GM12878 (cell line): Measurements from ENCODE around the gene CLDN24. TPM values are rescaled to one million over a fixed set of nuclear protein-coding genes. Genes with fewer than 3 reads are reported as not detected.

Experiments used
- ATAC-seq: fragments of 200-7000 bp; cut with Tn5 transposase; 3 replicates; pipeline ENCODE4 v1.9.1; 2020; ENCODE audit warnings: mild to moderate bottlenecking, moderate library complexity
- BruUV-seq: library from RNA; stranded (reverse); fragments of 400-500 nt; replicated peaks from 2 replicates; lab custom pipeline; 2021; lab: Mats Ljungman, UMichigan
- CTCF ChIA-PET: fragments of 300-600 bp; sonication (Branson Sonifier 250); formaldehyde crosslinking; extraction: SDS; loops from one replicate; lab custom pipeline; 2021; ENCODE audit warnings: inconsistent platforms; lab: Yijun Ruan, JAX
- POLR2A ChIA-PET: fragments of 350-600 bp; formaldehyde crosslinking; extraction: SDS; loops from one replicate; lab custom pipeline; 2021; ENCODE audit warnings: inconsistent platforms; lab: Charles Lee
- RAD21 ChIA-PET: fragments of 300-600 bp; sonication (Branson Sonifier 250); formaldehyde crosslinking; loops from one replicate; lab custom pipeline; 2023; ENCODE audit warnings: antibody characterized with exemption; ENCODE audit not compliant: unreplicated experiment; lab: Charles Lee
- SMC1A ChIA-PET: fragments of 300-600 bp; sonication (Branson Sonifier 250); formaldehyde crosslinking; loops from one replicate; lab custom pipeline; 2023; ENCODE audit not compliant: unreplicated experiment, uncharacterized antibody; lab: Charles Lee
- DNase-seq: peaks from one replicate; pipeline ENCODE4 v3.0.0-alpha.2; 2011; ENCODE audit warnings: low read depth, low spot score
- FAIRE-seq: peaks from 3 replicates; lab custom pipeline; 2011; peaks lifted over from hg19 to GRCh38; lab: Jason Lieb, UNC
- H2AFZ ChIP-seq: 2 replicates; pipeline ENCODE4 v1.6.0; 2011; ENCODE audit warnings: low read depth, low read length, control low read depth; ENCODE audit not compliant: control insufficient read depth
- H3K27ac ChIP-seq: 2 replicates; pipeline ENCODE4 v1.5.1; 2011; ENCODE audit warnings: control low read depth; ENCODE audit not compliant: control insufficient read depth, insufficient read depth
- H3K27me3 ChIP-seq, 2 experiments: replicated peaks in 1 of 2; 2 replicates each; pipeline versions ENCODE4 v1.6.0 to v1.6.1; 2011; ENCODE audit warnings: low read length in 1 of 2; ENCODE audit not compliant: control insufficient read depth in 2 of 2, insufficient read depth in 2 of 2
- H3K36me3 ChIP-seq, 2 experiments: 2 replicates each; pipeline ENCODE4 v1.5.1; 2011; ENCODE audit warnings: low read length in 1 of 2; ENCODE audit not compliant: control insufficient read depth in 2 of 2, insufficient read depth in 2 of 2
- H3K4me1 ChIP-seq: 2 replicates; pipeline ENCODE4 v1.6.1; 2011; ENCODE audit warnings: mild to moderate bottlenecking, low read length, moderate library complexity, mixed read lengths; ENCODE audit not compliant: control insufficient read depth, insufficient read depth
- H3K4me2 ChIP-seq: 2 replicates; pipeline ENCODE4 v1.6.0; 2011; ENCODE audit warnings: control low read depth; ENCODE audit not compliant: control insufficient read depth, insufficient read depth
- H3K4me3 ChIP-seq: fragments of 200-600 bp; sonication (generic); 2 replicates; pipeline ENCODE4 v1.5.1; 2016
- H3K79me2 ChIP-seq: 2 replicates; pipeline ENCODE4 v1.6.0; 2011; ENCODE audit warnings: low read length; ENCODE audit not compliant: control insufficient read depth, insufficient read depth
- H3K9ac ChIP-seq: 2 replicates; pipeline ENCODE4 v1.8.0; 2011; ENCODE audit warnings: low read length, control low read depth, mixed read lengths; ENCODE audit not compliant: control insufficient read depth, insufficient read depth
- H3K9me3 ChIP-seq: replicated peaks from 3 replicates; pipeline ENCODE4 v1.5.1; 2011; ENCODE audit warnings: mild to moderate bottlenecking, low read length; ENCODE audit not compliant: control insufficient read depth, insufficient read depth
- H4K20me1 ChIP-seq: 2 replicates; pipeline ENCODE4 v1.6.0; 2011; ENCODE audit not compliant: control insufficient read depth, insufficient read depth
- HDAC6 ChIP-seq: fragments of 200-600 bp; sonication (generic); IDR thresholded peaks from one replicate; pipeline ENCODE4 v1.8.0; 2017; ENCODE audit warnings: antibody characterized with exemption; ENCODE audit not compliant: unreplicated experiment
- HDGF ChIP-seq: fragments of 450-650 bp; IDR thresholded peaks from 2 replicates; pipeline ENCODE4 v1.6.1; 2016; ENCODE audit warnings: antibody characterized with exemption
- MEF2A ChIP-seq: IDR thresholded peaks from 2 replicates; pipeline ENCODE4 v1.6.1; 2011; ENCODE audit warnings: low read depth, mild to moderate bottlenecking, low read length, moderate library complexity; ENCODE audit not compliant: insufficient read depth
- NKRF ChIP-seq: fragments of 450-650 bp; conservative IDR thresholded peaks from 2 replicates; pipeline ENCODE4 v1.6.1; 2017; ENCODE audit warnings: mild to moderate bottlenecking, moderate library complexity
- PML ChIP-seq: IDR thresholded peaks from 2 replicates; pipeline ENCODE4 v1.6.1; 2012; ENCODE audit warnings: low read length, inconsistent platforms
- TAF1 ChIP-seq: IDR thresholded peaks from 2 replicates; pipeline ENCODE4 v1.6.1; 2011; ENCODE audit warnings: mild to moderate bottlenecking, low read depth, low read length, borderline replicate concordance
- TCF7 ChIP-seq: IDR thresholded peaks from 2 replicates; pipeline ENCODE4 v1.6.1; 2014; ENCODE audit warnings: antibody characterized with exemption, borderline replicate concordance
- YBX1 ChIP-seq: fragments of 450-650 bp; IDR thresholded peaks from 2 replicates; pipeline ENCODE4 v1.6.1; 2016; ENCODE audit warnings: antibody characterized with exemption
- ZZZ3 ChIP-seq: IDR thresholded peaks from 2 replicates; pipeline ENCODE4 v1.6.1; 2011; ENCODE audit warnings: low read depth; ENCODE audit not compliant: control insufficient read depth, insufficient read length
- WGBS: methylation state at CpG from one replicate; pipeline ENCODE4 v1.1.6; 2016; ENCODE audit warnings: low lambda C conversion rate; ENCODE audit not compliant: insufficient replicate concordance, insufficient coverage; ENCODE audit errors: missing lambda C conversion rate; 5-methylcytosine and 5-hydroxymethylcytosine counted together
- in situ Hi-C: fragments of 300-500 bp; cut with MboI; formaldehyde crosslinking; loops from 9 replicates; pipeline ENCODE4 v1.14.3; 2018; ENCODE audit warnings: mixed read lengths
- intact Hi-C: fragments of 100-400 bp; cut with micrococcal nuclease; formaldehyde crosslinking; loops from one replicate; pipeline ENCODE4 v1.14.2; 2022; ENCODE audit not compliant: unreplicated experiment
- polyA plus RNA-seq, 11 experiments: library from polyadenylated mRNA; depleted of rRNA in 4 of 11; unstranded in 6 of 11; stranded (reverse) in 5 of 11; fragments of >200 nt; fragmentation: Nextera tagmentation in 4 of 11; fragmentation: Illumina TruSeq in 1 of 11; extraction: Ambion mirVana in 4 of 11; extraction: Trizol in 1 of 11; gene quantifications; 1 replicate in 1 of 11; 2 replicates in 10 of 11; pipeline versions ENCODE4 v1.2.1 to v1.2.3, GENCODE V29; 2011 to 2016; ENCODE audit warnings: inconsistent platforms in 2 of 11, missing spikeins in 2 of 11, low read depth in 1 of 11
- total RNA-seq, 4 experiments: library from RNA; depleted of rRNA in 3 of 4; stranded (reverse); fragments of >200 nt in 3 of 4; fragmentation: Illumina TruSeq in 1 of 4; extraction: Trizol in 1 of 4; gene quantifications; 2 replicates each; pipeline versions ENCODE4 v1.2.1 to v1.2.3, GENCODE V29; 2013 to 2021

Gene CLDN24
- total and polyA plus RNA-seq, 10 of the 15 experiments (the other 5 are each of a cell fraction or from before 2014, with no cell fraction given) = not detected

GRCh38 chr4:183284258-183284785, 37.9 kb downstream of the CLDN24 start:
- BruUV-seq = no TSS peak
- H3K4me1 ChIP-seq = no peaks in the 10 kb centered on the region
- no peaks in the 10 kb centered on the region for H3K79me2 ChIP-seq
- no peak for ATAC-seq
- no peak overlapping the region for H3K27ac ChIP-seq
- SMC1A ChIA-PET = no interaction called here
- H3K27me3 ChIP-seq = no peaks in the 10 kb centered on the region
- no peak overlapping the region for H3K4me2 ChIP-seq
- TF ChIP-seq HDAC6 (no peak), HDGF (no peak), TAF1 (no peak), NKRF (no peak), TCF7 (no peak), ZZZ3 (no peak), MEF2A (no peak), PML (no peak), YBX1 (no peak)
- H3K4me3 ChIP-seq = no peak overlapping the region
- 61% methylated on average over 12 of the region's 12 CpGs for WGBS
- DNase-seq = no peak
- H3K9ac ChIP-seq = no peak overlapping the region
- intact Hi-C loops = loop anchor here (10.0 kb wide), 1 partner anchor 220 kb away; the partner anchor contains the start of gene ING2
- FAIRE-seq = no peak
- in situ Hi-C loops = no loop called here
- no peaks in the 10 kb centered on the region for H3K36me3 ChIP-seq
- CTCF ChIA-PET = no interaction called here
- no peaks in the 10 kb centered on the region for H4K20me1 ChIP-seq
- no peak overlapping the region for H2AFZ ChIP-seq
- H3K9me3 ChIP-seq = no peaks in the 10 kb centered on the region
- POLR2A ChIA-PET = no interaction called here
- RAD21 ChIA-PET = no interaction called here
